ENCODE data around the gene SNX30.

SNX30 gene

GRCh38 chr9:112884721-112885120, 134.2 kb downstream of the SNX30 start:
- CTCF ChIA-PET = interaction anchor here (1.7 kb wide), 1 partner anchor 18 kb away, joined by 5 read pairs; no protein-coding TSS in a partner anchor

GRCh38 chr9:112885324-112885723, 134.8 kb downstream of the SNX30 start:
- Histone ChIP-seq H3K4me3 (ENCODE audit: low read depth, low read length) (no peak overlapping the region), H3K4me1 (ENCODE audit: control insufficient read depth, insufficient read depth, low read length) (no peaks in the 10 kb centered on the region), H3K9me3 (ENCODE audit: control insufficient read depth, insufficient read depth, low read depth, low read length) (no peaks in the 10 kb centered on the region), H3K36me3 (ENCODE audit: control insufficient read depth in 2 of 2, insufficient read depth in 1 of 2, low read length in 2 of 2) (peaks cover 0 to 9% of the 10 kb centered on the region in 2 experiments; a peak in 1 of 3 replicates), H3K27ac (ENCODE audit: extremely low read depth, low read depth, low read length) (no peak overlapping the region)
- POLR2A ChIA-PET = no interaction called here
- CTCF ChIA-PET = interaction anchor here (1.7 kb wide), 1 partner anchor 18 kb away, joined by 5 read pairs; no protein-coding TSS in a partner anchor
- TF ChIP-seq ZNF561 (tag by site-specific recombination; IDR thresholded peaks at IDR 0.05; ENCODE audit: borderline replicate concordance) (no peak), SP3 (tag by site-specific recombination; IDR thresholded peaks at IDR 0.05) (no peak), ZBTB6 (tag by site-specific recombination; IDR thresholded peaks at IDR 0.05) (no peak), ZSCAN30 (tag by site-specific recombination; IDR thresholded peaks at IDR 0.05) (no peak), PRDM2 (tag by site-specific recombination; IDR thresholded peaks at IDR 0.05; ENCODE audit: borderline replicate concordance) (no peak)

More at GRCh38 chr9:112884721-112885120, 134.2 kb downstream of the SNX30 start:
- Histone ChIP-seq H3K27ac (ENCODE audit: extremely low read depth, low read depth, low read length) (no peak overlapping the region), H3K36me3 (ENCODE audit: control insufficient read depth in 2 of 2, insufficient read depth in 1 of 2, low read length in 2 of 2) (peaks cover 0 to 9% of the 10 kb centered on the region in 2 experiments; a peak in 1 of 3 replicates), H3K4me1 (ENCODE audit: control insufficient read depth, insufficient read depth, low read length) (no peaks in the 10 kb centered on the region), H3K4me3 (ENCODE audit: low read depth, low read length) (no peak overlapping the region), H3K9me3 (ENCODE audit: control insufficient read depth, insufficient read depth, low read depth, low read length) (no peaks in the 10 kb centered on the region)
- POLR2A ChIA-PET = no interaction called here
- TF ChIP-seq ZNF324 (tag by site-specific recombination; IDR thresholded peaks at IDR 0.05) (no peak), TRIM28 (IDR thresholded peaks at IDR 0.05; ENCODE audit: borderline replicate concordance, low read length) (no peak), ZNF843 (tag by site-specific recombination; IDR thresholded peaks at IDR 0.05) (no peak), OVOL3 (tag by site-specific recombination; IDR thresholded peaks at IDR 0.05) (no peak), ZBTB44 (tag by site-specific recombination; IDR thresholded peaks at IDR 0.05) (no peak), HIC1 (tag by site-specific recombination; IDR thresholded peaks at IDR 0.05) (no peak), ZSCAN23 (tag by site-specific recombination; IDR thresholded peaks at IDR 0.05) (no peak), ZNF530 (tag by site-specific recombination; IDR thresholded peaks at IDR 0.05; ENCODE audit: low read depth) (no peak), ZSCAN4 (tag by site-specific recombination; IDR thresholded peaks at IDR 0.05) (no peak), ZNF335 (tag by site-specific recombination; conservative IDR thresholded peaks at IDR 0.05) (no peak), YY1 (tag by site-specific recombination; IDR thresholded peaks at IDR 0.05) (no peak), AEBP2 (tag by site-specific recombination; IDR thresholded peaks at IDR 0.05; ENCODE audit: borderline replicate concordance) (no peak), ZIC2 (tag by site-specific recombination; IDR thresholded peaks at IDR 0.05) (no peak), ZNF701 (tag by site-specific recombination; IDR thresholded peaks at IDR 0.05) (no peak), ZNF416 (tag by site-specific recombination; IDR thresholded peaks at IDR 0.05) (no peak), SALL2 (tag by site-specific recombination; IDR thresholded peaks at IDR 0.05; ENCODE audit: borderline replicate concordance) (no peak), WT1 (tag by site-specific recombination; IDR thresholded peaks at IDR 0.05) (no peak)

All from HEK293 (cell line).